ENCODE data around the gene CYBC1.

The CYBC1 gene

DNA sequence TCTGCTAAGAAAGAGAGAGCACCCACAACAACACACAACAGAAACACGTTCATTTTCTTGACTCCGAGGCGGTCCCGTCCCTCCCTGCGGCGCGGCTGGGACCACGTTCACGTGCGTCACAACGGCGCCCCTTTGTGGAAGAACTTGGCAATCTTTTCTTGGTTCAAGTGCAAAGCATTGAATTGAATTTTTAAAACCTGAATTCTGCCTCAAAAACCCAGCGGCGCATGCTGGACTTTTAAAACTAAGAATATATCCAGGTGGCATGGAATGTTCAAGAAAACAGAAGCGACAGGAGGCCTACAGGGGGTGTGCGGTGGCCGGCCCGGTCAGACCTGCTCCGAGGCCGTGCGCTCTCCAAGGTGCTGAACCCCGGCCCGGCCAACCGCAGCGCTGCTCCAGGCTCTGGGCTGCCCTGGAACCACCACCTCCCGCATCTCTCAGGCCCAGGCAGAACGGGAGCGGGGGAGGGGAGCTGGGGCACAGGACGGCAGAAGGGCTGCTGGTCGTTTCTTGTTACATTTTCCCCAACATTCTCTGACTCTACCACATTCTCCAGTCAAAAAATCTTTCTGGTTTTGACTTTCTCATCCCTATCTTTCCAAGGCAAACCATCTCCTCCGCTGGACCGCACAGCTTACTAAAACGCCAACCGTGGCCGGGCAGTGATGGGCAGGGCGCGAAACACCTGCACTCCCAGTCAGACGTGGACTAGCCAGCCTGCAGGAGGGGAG is 35.8 kb downstream of the CYBC1 start (continued):
- no peak for TF ChIP-seq ZNF23 (tag by site-specific recombination; IDR thresholded peaks at IDR 0.05; ENCODE audit: borderline replicate concordance)
- TF ChIP-seq, protein P1, sequence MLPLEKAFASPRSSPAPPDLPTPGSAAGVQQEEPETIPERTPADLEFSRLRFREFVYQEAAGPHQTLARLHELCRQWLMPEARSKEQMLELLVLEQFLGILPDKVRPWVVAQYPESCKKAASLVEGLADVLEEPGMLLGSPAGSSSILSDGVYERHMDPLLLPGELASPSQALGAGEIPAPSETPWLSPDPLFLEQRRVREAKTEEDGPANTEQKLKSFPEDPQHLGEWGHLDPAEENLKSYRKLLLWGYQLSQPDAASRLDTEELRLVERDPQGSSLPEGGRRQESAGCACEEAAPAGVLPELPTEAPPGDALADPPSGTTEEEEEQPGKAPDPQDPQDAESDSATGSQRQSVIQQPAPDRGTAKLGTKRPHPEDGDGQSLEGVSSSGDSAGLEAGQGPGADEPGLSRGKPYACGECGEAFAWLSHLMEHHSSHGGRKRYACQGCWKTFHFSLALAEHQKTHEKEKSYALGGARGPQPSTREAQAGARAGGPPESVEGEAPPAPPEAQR (tag by site-specific recombination; IDR thresholded peaks at IDR 0.05), result no peak
- TF ChIP-seq, protein P2, sequence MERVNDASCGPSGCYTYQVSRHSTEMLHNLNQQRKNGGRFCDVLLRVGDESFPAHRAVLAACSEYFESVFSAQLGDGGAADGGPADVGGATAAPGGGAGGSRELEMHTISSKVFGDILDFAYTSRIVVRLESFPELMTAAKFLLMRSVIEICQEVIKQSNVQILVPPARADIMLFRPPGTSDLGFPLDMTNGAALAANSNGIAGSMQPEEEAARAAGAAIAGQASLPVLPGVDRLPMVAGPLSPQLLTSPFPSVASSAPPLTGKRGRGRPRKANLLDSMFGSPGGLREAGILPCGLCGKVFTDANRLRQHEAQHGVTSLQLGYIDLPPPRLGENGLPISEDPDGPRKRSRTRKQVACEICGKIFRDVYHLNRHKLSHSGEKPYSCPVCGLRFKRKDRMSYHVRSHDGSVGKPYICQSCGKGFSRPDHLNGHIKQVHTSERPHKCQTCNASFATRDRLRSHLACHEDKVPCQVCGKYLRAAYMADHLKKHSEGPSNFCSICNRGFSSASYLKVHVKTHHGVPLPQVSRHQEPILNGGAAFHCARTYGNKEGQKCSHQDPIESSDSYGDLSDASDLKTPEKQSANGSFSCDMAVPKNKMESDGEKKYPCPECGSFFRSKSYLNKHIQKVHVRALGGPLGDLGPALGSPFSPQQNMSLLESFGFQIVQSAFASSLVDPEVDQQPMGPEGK (tag by site-specific recombination; IDR thresholded peaks at IDR 0.05), result peak; percentile 27; the same call in 1 of the 2 replicates
- TF ChIP-seq ZNF24 (tag by site-specific recombination; IDR thresholded peaks at IDR 0.05), result no peak
- TF ChIP-seq ZNF518A (tag by site-specific recombination; conservative IDR thresholded peaks at IDR 0.05; ENCODE audit: low read depth), result no peak
- TF ChIP-seq ZNF16 (tag by site-specific recombination; IDR thresholded peaks at IDR 0.05; ENCODE audit: low read depth), result no peak
- no peak for TF ChIP-seq ZSCAN30 (tag by site-specific recombination; IDR thresholded peaks at IDR 0.05)
- no peak for TF ChIP-seq ZNF239 (tag by site-specific recombination; IDR thresholded peaks at IDR 0.05)
- TF ChIP-seq ZNF571 (tag by site-specific recombination; IDR thresholded peaks at IDR 0.05), result no peak
- TF ChIP-seq MZF1 (tag by site-specific recombination; IDR thresholded peaks at IDR 0.05; ENCODE audit: borderline replicate concordance), result no peak
- TF ChIP-seq ZNF354C (tag by site-specific recombination; IDR thresholded peaks at IDR 0.05; ENCODE audit: borderline replicate concordance, low read depth), result no peak
- TF ChIP-seq ZBTB17 (tag by site-specific recombination; IDR thresholded peaks at IDR 0.05), result peak; percentile 76
- no peak for TF ChIP-seq ZNF549 (tag by site-specific recombination; IDR thresholded peaks at IDR 0.05)
- TF ChIP-seq, protein P3, sequence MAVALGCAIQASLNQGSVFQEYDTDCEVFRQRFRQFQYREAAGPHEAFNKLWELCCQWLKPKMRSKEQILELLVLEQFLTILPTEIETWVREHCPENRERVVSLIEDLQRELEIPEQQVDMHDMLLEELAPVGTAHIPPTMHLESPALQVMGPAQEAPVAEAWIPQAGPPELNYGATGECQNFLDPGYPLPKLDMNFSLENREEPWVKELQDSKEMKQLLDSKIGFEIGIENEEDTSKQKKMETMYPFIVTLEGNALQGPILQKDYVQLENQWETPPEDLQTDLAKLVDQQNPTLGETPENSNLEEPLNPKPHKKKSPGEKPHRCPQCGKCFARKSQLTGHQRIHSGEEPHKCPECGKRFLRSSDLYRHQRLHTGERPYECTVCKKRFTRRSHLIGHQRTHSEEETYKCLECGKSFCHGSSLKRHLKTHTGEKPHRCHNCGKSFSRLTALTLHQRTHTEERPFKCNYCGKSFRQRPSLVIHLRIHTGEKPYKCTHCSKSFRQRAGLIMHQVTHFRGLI (tag by site-specific recombination; IDR thresholded peaks at IDR 0.05), result peak; percentile 84; the same call in 1 of the 2 replicates
- TF ChIP-seq ZNF169 (tag by site-specific recombination; IDR thresholded peaks at IDR 0.05), result no peak
- no peak for TF ChIP-seq ZNF596 (tag by site-specific recombination; IDR thresholded peaks at IDR 0.05)
- no peak for TF ChIP-seq ZFP3 (tag by site-specific recombination; IDR thresholded peaks at IDR 0.05; ENCODE audit: low read depth)
- TF ChIP-seq ZNF19 (tag by site-specific recombination; IDR thresholded peaks at IDR 0.05; ENCODE audit: low read depth), result no peak
- TF ChIP-seq ZNF768 (tag by site-specific recombination; IDR thresholded peaks at IDR 0.05), result no peak
- no peak for TF ChIP-seq ZNF558 (tag by site-specific recombination; IDR thresholded peaks at IDR 0.05)
- TF ChIP-seq SETDB1 (IDR thresholded peaks at IDR 0.05; ENCODE audit: insufficient read length, low read length), result no peak
- no peak for TF ChIP-seq ZNF280D (tag by site-specific recombination; IDR thresholded peaks at IDR 0.05)
- TF ChIP-seq ZNF677 (tag by site-specific recombination; IDR thresholded peaks at IDR 0.05), result no peak
- peak; percentile 75 for TF ChIP-seq GLIS2 (tag by site-specific recombination; IDR thresholded peaks at IDR 0.05)
